Endothelial cell (in vitro differentiated cells): ENCODE data around the gene CASK. TPM values are rescaled to one million over a fixed set of nuclear protein-coding genes. Genes with fewer than 3 reads are reported as not detected.

Source experiments
- DNase-seq: peaks from one replicate; pipeline ENCODE4 v3.0.0; 2021; ENCODE audit warnings: low spot score
- H3K27ac Mint-ChIP-seq: one replicate; pipeline ENCODE4 v1.8.0; 2021; ENCODE audit warnings: mixed read lengths, inconsistent platforms; ENCODE audit not compliant: unreplicated experiment
- H3K27me3 Mint-ChIP-seq: one replicate; pipeline ENCODE4 v1.8.0; 2021; ENCODE audit warnings: mild to moderate bottlenecking, moderate library complexity, mixed read lengths, inconsistent platforms; ENCODE audit not compliant: unreplicated experiment
- H3K36me3 Mint-ChIP-seq: one replicate; pipeline ENCODE4 v1.8.0; 2021; ENCODE audit warnings: mild to moderate bottlenecking, low read depth, mixed read lengths, inconsistent platforms; ENCODE audit not compliant: unreplicated experiment
- H3K4me1 Mint-ChIP-seq: one replicate; pipeline ENCODE4 v1.8.0; 2021; ENCODE audit warnings: mild to moderate bottlenecking, mixed read lengths, inconsistent platforms; ENCODE audit not compliant: unreplicated experiment
- H3K4me3 Mint-ChIP-seq: one replicate; pipeline ENCODE4 v1.8.0; 2021; ENCODE audit warnings: mild to moderate bottlenecking, mixed read lengths, inconsistent platforms; ENCODE audit not compliant: unreplicated experiment
- H3K9me3 Mint-ChIP-seq: one replicate; pipeline ENCODE4 v1.8.0; 2021; ENCODE audit warnings: mixed read lengths, inconsistent platforms; ENCODE audit not compliant: unreplicated experiment
- total RNA-seq: library from RNA; stranded (reverse); fragmentation: NEBNext Ultra II Directional; extraction: Animal tissue kit (Norgen Biotek cat#: 25700); gene quantifications from one replicate; pipeline ENCODE4 v1.2.1, GENCODE V29; 2021; ENCODE audit not compliant: unreplicated experiment
- TF ChIP-seq, protein P1 (sequence below): fragments of 200-600 bp; sonication (generic); IDR thresholded peaks from one replicate; pipeline ENCODE4 v1.5.0; 2021; ENCODE audit warnings: antibody characterized with exemption; ENCODE audit not compliant: unreplicated experiment

CASK gene
- total RNA-seq, 1 donor from 2014 or later, result 62.5 TPM

DNA sequence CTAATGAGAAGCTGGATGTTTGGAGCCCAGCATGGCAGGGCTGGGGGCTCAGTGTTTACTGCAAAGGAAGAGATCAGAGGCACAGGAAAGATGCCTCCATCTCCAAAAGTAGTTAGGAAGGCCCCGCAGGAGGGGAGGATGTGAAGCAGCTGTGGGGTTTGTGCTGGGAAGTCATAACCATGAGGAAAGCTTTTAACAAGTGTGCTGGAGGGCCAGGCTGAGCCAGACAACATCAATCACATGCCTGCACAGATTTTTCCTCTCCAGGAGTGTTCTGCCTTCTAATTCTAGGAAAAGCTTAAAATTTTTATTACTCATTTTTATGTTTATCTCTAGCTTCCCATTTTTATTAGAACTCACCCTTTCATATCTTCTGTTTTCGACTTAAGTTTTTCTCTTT, 134.0 kb downstream of the CASK start:
- DNase-seq, result no peak
- TF ChIP-seq, protein P1, sequence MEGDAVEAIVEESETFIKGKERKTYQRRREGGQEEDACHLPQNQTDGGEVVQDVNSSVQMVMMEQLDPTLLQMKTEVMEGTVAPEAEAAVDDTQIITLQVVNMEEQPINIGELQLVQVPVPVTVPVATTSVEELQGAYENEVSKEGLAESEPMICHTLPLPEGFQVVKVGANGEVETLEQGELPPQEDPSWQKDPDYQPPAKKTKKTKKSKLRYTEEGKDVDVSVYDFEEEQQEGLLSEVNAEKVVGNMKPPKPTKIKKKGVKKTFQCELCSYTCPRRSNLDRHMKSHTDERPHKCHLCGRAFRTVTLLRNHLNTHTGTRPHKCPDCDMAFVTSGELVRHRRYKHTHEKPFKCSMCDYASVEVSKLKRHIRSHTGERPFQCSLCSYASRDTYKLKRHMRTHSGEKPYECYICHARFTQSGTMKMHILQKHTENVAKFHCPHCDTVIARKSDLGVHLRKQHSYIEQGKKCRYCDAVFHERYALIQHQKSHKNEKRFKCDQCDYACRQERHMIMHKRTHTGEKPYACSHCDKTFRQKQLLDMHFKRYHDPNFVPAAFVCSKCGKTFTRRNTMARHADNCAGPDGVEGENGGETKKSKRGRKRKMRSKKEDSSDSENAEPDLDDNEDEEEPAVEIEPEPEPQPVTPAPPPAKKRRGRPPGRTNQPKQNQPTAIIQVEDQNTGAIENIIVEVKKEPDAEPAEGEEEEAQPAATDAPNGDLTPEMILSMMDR, result no peak
- Mint-ChIP-seq H3K9me3 (no peaks in the 10 kb centered on the region), H3K36me3 (peaks cover 6% of the 10 kb centered on the region), H3K27ac (no peak overlapping the region), H3K4me3 (no peak overlapping the region), H3K27me3 (no peaks in the 10 kb centered on the region), H3K4me1 (peaks cover 8% of the 10 kb centered on the region)

- peak overlapping the region; percentile 7 for H3K4me3 Mint-ChIP-seq
- no peak overlapping the region for H3K27ac Mint-ChIP-seq
- peaks cover 8% of the 10 kb centered on the region for H3K4me1 Mint-ChIP-seq
- no peaks in the 10 kb centered on the region for H3K9me3 Mint-ChIP-seq
- no peak for DNase-seq
- H3K27me3 Mint-ChIP-seq, result no peaks in the 10 kb centered on the region
- TF ChIP-seq, protein P1, result no peak
- H3K36me3 Mint-ChIP-seq, result peaks cover 6% of the 10 kb centered on the region
Observed at GRCh38 chrX:41785685-41786084, 137.7 kb downstream of the CASK start.

DNA sequence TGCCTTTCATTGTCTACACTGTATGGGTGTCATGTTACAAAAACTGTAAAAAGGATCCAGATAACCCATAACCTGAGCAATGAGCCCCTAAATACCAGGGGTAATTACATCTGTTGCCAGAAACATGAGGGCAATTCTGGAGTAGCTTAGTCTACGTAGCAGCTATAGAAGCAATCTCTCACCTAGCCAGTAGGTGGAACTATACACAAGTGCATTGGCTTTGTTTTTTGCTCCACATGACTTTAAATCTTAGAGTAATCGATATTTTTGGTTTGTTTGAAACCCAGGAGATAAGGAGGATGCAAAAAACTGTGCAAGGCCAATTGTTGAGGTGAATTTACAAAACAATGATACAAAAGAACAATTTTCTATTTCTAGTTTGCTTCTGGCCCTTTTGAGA, 141.9 kb downstream of the CASK start:
- no peaks in the 10 kb centered on the region for H3K9me3 Mint-ChIP-seq
- no peak overlapping the region for H3K4me3 Mint-ChIP-seq
- H3K4me1 Mint-ChIP-seq, result no peaks in the 10 kb centered on the region
- TF ChIP-seq, protein P1, result peak; percentile 35
- peaks cover 6% of the 10 kb centered on the region for H3K36me3 Mint-ChIP-seq
- H3K27me3 Mint-ChIP-seq, result no peaks in the 10 kb centered on the region
- H3K27ac Mint-ChIP-seq, result no peak overlapping the region
- DNase-seq, result peak; percentile 4

DNA sequence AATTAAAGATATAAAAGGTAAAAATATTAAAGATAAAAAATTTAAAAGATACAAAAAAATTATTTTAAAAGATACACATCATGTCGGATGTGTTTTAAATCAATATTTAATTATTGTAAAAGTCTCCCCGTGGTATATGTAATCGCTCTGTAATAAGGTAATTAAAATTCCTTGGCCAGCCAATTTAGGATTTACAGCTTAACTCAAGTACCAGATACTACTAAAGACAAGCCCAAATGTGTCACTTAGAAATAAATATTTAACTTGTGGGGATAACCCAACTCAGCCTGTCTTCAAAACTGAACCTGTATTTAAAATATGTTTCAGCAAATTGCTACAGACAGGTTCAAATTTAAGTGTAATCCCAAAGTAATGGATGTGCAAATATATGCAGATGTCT, 143.4 kb downstream of the CASK start:
- TF ChIP-seq, protein P1, result no peak
- Mint-ChIP-seq H3K27me3 (no peaks in the 10 kb centered on the region), H3K36me3 (no peaks in the 10 kb centered on the region), H3K4me3 (no peak overlapping the region), H3K9me3 (no peaks in the 10 kb centered on the region), H3K27ac (no peak overlapping the region), H3K4me1 (no peaks in the 10 kb centered on the region)
- DNase-seq, result no peak

DNA sequence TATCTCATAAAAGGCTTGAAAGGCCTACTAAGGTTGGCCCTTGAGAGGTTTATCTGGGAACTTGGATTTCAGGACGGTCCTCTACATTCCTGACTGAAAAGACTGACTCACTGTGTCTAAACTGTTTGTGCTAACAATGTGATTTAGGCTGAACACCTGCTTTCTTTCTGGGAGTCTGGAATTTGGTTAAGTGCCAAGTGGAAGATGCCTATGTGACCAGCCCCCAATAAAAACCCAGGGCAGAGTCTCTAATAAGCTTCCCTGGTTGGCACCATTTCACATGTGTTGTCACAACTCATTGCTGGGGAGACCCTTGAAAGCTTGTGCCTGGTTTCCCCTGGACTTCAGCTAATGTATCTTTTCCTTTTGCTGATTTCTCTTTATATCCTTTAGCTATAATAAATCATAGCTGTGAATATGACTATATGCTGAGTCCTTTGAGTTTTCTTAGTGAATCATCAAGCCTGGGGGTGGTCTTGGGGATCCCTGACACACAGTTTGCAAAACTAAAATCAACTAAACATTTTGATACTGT, 144.3 kb downstream of the CASK start:
- no peak overlapping the region for H3K4me3 Mint-ChIP-seq
- no peaks in the 10 kb centered on the region for H3K4me1 Mint-ChIP-seq
- H3K36me3 Mint-ChIP-seq, result no peaks in the 10 kb centered on the region
- H3K27ac Mint-ChIP-seq, result no peak overlapping the region
- H3K27me3 Mint-ChIP-seq, result no peaks in the 10 kb centered on the region
- no peak for DNase-seq
- H3K9me3 Mint-ChIP-seq, result no peaks in the 10 kb centered on the region
- TF ChIP-seq, protein P1, result no peak
